ENCODE results near the gene TENM4. TPM values are rescaled to one million over a fixed set of nuclear protein-coding genes. Genes with fewer than 3 reads are reported as not detected.

Gene TENM4
- total and polyA plus RNA-seq, 2 of the 13 experiments (the other 11 are each of a cell fraction or from before 2014, with no cell fraction given): not detected

DNA sequence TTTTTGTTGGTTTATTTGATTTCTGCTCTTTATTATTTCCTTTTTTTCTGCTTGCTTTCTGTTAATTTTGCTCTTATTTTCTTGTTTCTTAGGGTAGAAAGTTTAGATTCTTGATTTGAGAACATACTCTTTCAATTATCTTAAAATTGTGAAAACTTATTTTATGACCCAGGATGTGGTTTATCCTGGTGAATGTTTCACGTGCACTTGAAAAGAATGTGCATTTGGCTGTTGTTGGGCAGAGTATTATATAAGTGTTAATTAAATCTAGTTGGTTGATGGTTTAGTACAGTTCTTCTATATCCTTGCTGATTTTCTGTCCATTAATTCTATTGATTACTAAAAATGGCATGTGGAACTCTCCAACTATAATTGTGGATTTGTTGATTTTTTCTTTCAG, 799.3 kb downstream of the TENM4 start (continued):
- TF ChIP-seq ZNF407 (CRISPR knock-in tag; IDR thresholded peaks at IDR 0.05; ENCODE audit: not compliant biosample characterization): no peak
- TF ChIP-seq, protein P1, sequence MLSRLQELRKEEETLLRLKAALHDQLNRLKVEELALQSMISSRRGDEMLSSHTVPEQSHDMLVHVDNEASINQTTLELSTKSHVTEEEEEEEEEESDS (CRISPR knock-in tag; IDR thresholded peaks at IDR 0.05; ENCODE audit: borderline replicate concordance): no peak
- TF ChIP-seq CREM (IDR thresholded peaks at IDR 0.05): no peak
- TF ChIP-seq CREM (CRISPR knock-in tag; IDR thresholded peaks at IDR 0.05): no peak
- no peak for TF ChIP-seq ARID2 (CRISPR knock-in tag; IDR thresholded peaks at IDR 0.05; ENCODE audit: borderline replicate concordance)
- no peak for TF ChIP-seq GRHL1 (CRISPR knock-in tag; conservative IDR thresholded peaks at IDR 0.05)
- TF ChIP-seq, protein P2, sequence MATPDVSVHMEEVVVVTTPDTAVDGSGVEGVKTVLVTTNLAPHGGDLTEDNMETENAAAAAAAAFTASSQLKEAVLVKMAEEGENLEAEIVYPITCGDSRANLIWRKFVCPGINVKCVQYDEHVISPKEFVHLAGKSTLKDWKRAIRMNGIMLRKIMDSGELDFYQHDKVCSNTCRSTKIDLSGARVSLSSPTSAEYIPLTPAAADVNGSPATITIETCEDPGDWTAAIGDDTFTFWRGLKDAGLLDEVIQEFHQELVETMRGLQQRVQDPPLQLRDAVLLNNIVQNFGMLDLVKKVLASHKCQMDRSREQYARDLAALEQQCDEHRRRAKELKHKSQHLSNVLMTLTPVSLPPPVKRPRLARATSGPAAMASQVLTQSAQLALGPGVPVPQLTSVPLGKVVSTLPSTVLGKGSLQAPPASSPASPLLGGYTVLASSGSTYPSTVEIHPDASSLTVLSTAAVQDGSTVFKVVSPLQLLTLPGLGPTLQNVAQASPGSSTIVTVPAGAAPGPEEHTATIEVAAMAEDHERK (CRISPR knock-in tag; IDR thresholded peaks at IDR 0.05; ENCODE audit: low read depth): no peak
- TF ChIP-seq, protein P3, sequence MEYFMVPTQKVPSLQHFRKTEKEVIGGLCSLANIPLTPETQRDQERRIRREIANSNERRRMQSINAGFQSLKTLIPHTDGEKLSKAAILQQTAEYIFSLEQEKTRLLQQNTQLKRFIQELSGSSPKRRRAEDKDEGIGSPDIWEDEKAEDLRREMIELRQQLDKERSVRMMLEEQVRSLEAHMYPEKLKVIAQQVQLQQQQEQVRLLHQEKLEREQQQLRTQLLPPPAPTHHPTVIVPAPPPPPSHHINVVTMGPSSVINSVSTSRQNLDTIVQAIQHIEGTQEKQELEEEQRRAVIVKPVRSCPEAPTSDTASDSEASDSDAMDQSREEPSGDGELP (IDR thresholded peaks at IDR 0.05; ENCODE audit: borderline replicate concordance, low read depth): no peak
- TF ChIP-seq KDM3A (CRISPR knock-in tag; IDR thresholded peaks at IDR 0.05; ENCODE audit: low read depth): no peak
- TF ChIP-seq, protein P4, sequence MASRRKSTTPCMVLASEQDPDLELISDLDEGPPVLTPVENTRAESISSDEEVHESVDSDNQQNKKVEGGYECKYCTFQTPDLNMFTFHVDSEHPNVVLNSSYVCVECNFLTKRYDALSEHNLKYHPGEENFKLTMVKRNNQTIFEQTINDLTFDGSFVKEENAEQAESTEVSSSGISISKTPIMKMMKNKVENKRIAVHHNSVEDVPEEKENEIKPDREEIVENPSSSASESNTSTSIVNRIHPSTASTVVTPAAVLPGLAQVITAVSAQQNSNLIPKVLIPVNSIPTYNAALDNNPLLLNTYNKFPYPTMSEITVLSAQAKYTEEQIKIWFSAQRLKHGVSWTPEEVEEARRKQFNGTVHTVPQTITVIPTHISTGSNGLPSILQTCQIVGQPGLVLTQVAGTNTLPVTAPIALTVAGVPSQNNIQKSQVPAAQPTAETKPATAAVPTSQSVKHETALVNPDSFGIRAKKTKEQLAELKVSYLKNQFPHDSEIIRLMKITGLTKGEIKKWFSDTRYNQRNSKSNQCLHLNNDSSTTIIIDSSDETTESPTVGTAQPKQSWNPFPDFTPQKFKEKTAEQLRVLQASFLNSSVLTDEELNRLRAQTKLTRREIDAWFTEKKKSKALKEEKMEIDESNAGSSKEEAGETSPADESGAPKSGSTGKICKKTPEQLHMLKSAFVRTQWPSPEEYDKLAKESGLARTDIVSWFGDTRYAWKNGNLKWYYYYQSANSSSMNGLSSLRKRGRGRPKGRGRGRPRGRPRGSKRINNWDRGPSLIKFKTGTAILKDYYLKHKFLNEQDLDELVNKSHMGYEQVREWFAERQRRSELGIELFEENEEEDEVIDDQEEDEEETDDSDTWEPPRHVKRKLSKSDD (CRISPR knock-in tag; IDR thresholded peaks at IDR 0.05; ENCODE audit: low read depth): no peak
- TF ChIP-seq, protein P5, sequence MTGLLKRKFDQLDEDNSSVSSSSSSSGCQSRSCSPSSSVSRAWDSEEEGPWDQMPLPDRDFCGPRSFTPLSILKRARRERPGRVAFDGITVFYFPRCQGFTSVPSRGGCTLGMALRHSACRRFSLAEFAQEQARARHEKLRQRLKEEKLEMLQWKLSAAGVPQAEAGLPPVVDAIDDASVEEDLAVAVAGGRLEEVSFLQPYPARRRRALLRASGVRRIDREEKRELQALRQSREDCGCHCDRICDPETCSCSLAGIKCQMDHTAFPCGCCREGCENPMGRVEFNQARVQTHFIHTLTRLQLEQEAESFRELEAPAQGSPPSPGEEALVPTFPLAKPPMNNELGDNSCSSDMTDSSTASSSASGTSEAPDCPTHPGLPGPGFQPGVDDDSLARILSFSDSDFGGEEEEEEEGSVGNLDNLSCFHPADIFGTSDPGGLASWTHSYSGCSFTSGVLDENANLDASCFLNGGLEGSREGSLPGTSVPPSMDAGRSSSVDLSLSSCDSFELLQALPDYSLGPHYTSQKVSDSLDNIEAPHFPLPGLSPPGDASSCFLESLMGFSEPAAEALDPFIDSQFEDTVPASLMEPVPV (CRISPR knock-in tag; IDR thresholded peaks at IDR 0.05): no peak

Measured in HepG2 (cell line).